ENCODE measurements around the gene LRRC8A. TPM values are rescaled to one million over a fixed set of nuclear protein-coding genes. Genes with fewer than 3 reads are reported as not detected.

The LRRC8A gene
- total RNA-seq, 1 experiment from 2014 or later = 22.0 TPM

DNA sequence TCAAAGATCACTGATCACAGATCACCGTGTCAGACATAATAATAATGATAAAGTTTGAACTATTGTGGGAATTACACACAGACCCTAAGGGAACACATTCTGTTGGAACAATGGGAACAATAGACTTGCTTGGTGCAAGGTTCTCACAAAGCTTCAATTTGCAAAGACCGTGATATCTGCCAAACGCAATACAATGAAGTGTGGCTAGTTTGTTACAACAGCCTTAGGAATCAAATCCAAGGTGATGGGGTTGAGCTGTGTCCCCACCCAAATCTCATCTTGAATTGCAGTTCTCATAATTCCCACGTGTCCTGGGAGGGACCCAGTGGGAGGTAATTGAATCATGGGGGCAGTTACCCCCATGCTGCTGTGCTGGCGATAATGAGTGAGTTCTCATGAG lies 21.0 kb upstream of the LRRC8A start:
- no peak for TF ChIP-seq CBX3 (IDR thresholded peaks at IDR 0.05; ENCODE audit: low read depth)
- no peak for TF ChIP-seq ELF1 (IDR thresholded peaks at IDR 0.05; ENCODE audit: borderline replicate concordance, low read depth)
- TF ChIP-seq, protein P1, sequence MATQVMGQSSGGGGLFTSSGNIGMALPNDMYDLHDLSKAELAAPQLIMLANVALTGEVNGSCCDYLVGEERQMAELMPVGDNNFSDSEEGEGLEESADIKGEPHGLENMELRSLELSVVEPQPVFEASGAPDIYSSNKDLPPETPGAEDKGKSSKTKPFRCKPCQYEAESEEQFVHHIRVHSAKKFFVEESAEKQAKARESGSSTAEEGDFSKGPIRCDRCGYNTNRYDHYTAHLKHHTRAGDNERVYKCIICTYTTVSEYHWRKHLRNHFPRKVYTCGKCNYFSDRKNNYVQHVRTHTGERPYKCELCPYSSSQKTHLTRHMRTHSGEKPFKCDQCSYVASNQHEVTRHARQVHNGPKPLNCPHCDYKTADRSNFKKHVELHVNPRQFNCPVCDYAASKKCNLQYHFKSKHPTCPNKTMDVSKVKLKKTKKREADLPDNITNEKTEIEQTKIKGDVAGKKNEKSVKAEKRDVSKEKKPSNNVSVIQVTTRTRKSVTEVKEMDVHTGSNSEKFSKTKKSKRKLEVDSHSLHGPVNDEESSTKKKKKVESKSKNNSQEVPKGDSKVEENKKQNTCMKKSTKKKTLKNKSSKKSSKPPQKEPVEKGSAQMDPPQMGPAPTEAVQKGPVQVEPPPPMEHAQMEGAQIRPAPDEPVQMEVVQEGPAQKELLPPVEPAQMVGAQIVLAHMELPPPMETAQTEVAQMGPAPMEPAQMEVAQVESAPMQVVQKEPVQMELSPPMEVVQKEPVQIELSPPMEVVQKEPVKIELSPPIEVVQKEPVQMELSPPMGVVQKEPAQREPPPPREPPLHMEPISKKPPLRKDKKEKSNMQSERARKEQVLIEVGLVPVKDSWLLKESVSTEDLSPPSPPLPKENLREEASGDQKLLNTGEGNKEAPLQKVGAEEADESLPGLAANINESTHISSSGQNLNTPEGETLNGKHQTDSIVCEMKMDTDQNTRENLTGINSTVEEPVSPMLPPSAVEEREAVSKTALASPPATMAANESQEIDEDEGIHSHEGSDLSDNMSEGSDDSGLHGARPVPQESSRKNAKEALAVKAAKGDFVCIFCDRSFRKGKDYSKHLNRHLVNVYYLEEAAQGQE (IDR thresholded peaks at IDR 0.05; ENCODE audit: low read depth) = no peak
- no peak for TF ChIP-seq POLR2A (IDR thresholded peaks at IDR 0.05; ENCODE audit: borderline replicate concordance, extremely low read depth, insufficient read depth, insufficient read length)
- no peak for TF ChIP-seq FOSL1 (IDR thresholded peaks at IDR 0.05; ENCODE audit: low read depth)
- TF ChIP-seq ZFX (IDR thresholded peaks at IDR 0.05) = no peak
- TF ChIP-seq, protein P2, sequence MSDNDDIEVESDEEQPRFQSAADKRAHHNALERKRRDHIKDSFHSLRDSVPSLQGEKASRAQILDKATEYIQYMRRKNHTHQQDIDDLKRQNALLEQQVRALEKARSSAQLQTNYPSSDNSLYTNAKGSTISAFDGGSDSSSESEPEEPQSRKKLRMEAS (IDR thresholded peaks at IDR 0.05) = no peak
- no peak for TF ChIP-seq EZH2phosphoT487 (IDR thresholded peaks at IDR 0.05; ENCODE audit: borderline replicate concordance)
- no peak for TF ChIP-seq ZNF274 (IDR thresholded peaks at IDR 0.05; ENCODE audit: low read depth, low read length)
- TF ChIP-seq, protein P3, sequence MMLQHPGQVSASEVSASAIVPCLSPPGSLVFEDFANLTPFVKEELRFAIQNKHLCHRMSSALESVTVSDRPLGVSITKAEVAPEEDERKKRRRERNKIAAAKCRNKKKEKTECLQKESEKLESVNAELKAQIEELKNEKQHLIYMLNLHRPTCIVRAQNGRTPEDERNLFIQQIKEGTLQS (IDR thresholded peaks at IDR 0.05) = no peak
- no peak for TF ChIP-seq EZH2 (IDR thresholded peaks at IDR 0.05)
- TF ChIP-seq SIN3A (IDR thresholded peaks at IDR 0.05; ENCODE audit: low read depth) = no peak
- no peak for TF ChIP-seq EGR1 (IDR thresholded peaks at IDR 0.05; ENCODE audit: low read depth)
- TF ChIP-seq JUND (IDR thresholded peaks at IDR 0.05) = no peak
- TF ChIP-seq TCF7L2 (IDR thresholded peaks at IDR 0.05; ENCODE audit: borderline replicate concordance, extremely low read depth, insufficient read depth, insufficient read length) = no peak
- TF ChIP-seq, protein P4, sequence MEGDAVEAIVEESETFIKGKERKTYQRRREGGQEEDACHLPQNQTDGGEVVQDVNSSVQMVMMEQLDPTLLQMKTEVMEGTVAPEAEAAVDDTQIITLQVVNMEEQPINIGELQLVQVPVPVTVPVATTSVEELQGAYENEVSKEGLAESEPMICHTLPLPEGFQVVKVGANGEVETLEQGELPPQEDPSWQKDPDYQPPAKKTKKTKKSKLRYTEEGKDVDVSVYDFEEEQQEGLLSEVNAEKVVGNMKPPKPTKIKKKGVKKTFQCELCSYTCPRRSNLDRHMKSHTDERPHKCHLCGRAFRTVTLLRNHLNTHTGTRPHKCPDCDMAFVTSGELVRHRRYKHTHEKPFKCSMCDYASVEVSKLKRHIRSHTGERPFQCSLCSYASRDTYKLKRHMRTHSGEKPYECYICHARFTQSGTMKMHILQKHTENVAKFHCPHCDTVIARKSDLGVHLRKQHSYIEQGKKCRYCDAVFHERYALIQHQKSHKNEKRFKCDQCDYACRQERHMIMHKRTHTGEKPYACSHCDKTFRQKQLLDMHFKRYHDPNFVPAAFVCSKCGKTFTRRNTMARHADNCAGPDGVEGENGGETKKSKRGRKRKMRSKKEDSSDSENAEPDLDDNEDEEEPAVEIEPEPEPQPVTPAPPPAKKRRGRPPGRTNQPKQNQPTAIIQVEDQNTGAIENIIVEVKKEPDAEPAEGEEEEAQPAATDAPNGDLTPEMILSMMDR (IDR thresholded peaks at IDR 0.05 in 2 of 3, conservative IDR thresholded peaks at IDR 0.05 in 1 of 3; ENCODE audit: borderline replicate concordance in 1 of 3, insufficient read depth in 1 of 3, low read depth in 2 of 3, low read length in 2 of 3) = no peak
- TF ChIP-seq YY1 (IDR thresholded peaks at IDR 0.05; ENCODE audit: extremely low read depth, insufficient replicate concordance, low read depth, low read length) = no peak
- no peak for TF ChIP-seq CEBPB (IDR thresholded peaks at IDR 0.05; ENCODE audit: low read depth)
- no peak for TF ChIP-seq RAD21 (IDR thresholded peaks at IDR 0.05; ENCODE audit: low read depth)
- ATAC-seq = no peak
- no peak overlapping the region for H2AFZ ChIP-seq (ENCODE audit: low read depth, low read length, poor library complexity, severe bottlenecking)
- ChIA-PET CTCF (interaction anchor here (0.9 to 1.3 kb wide), 2 partner anchors 15 to 19 kb away, joined by 3 to 4 read pairs; no protein-coding TSS in a partner anchor), RAD21 (ENCODE audit: low non-redundant PET in 1 of 2, low total read pairs in 2 of 2, uncharacterized antibody in 2 of 2, unreplicated experiment in 2 of 2) (no interaction called here), POLR2A (no interaction called here)
- no peak overlapping the region for H3K4me2 ChIP-seq (ENCODE audit: low read length)
- H3K79me2 ChIP-seq (ENCODE audit: insufficient read depth, low read length) = no peaks in the 10 kb centered on the region
- intact Hi-C loops (cut with micrococcal nuclease) = no loop called here
- H3K4me1 ChIP-seq (ENCODE audit: control insufficient read depth in 1 of 2, insufficient read depth in 2 of 2, low read length in 2 of 2) = peaks cover 2 to 7% of the 10 kb centered on the region in 2 experiments; a peak in 3 of 4 replicates
- no TSS peak for BruUV-seq (replicated peaks)
- no peak overlapping the region for H3K9ac ChIP-seq (ENCODE audit: low read length)
- H3K9me2 ChIP-seq (ENCODE audit: insufficient read depth) = no peaks in the 10 kb centered on the region
- H4K20me1 ChIP-seq (ENCODE audit: insufficient read depth) = no peaks in the 10 kb centered on the region
- DNase-seq (ENCODE audit: low read depth, low spot score) = no peak
- no peaks in the 10 kb centered on the region for H3K36me3 ChIP-seq (ENCODE audit: control insufficient read depth in 1 of 2, insufficient read depth in 2 of 2, low read length in 2 of 2)
- no peak overlapping the region for H3K4me3 ChIP-seq (replicated peaks in 1 of 2; ENCODE audit: low read depth in 1 of 2, low read length in 2 of 2)
- H3K27ac ChIP-seq (ENCODE audit: low read depth, low read length) = no peak overlapping the region
- no peaks in the 10 kb centered on the region for H3K27me3 ChIP-seq (ENCODE audit: insufficient read depth, low read length)
- H3K9me3 ChIP-seq (ENCODE audit: control insufficient read depth in 1 of 2, insufficient read depth in 1 of 2, low read depth in 1 of 2, low read length in 2 of 2) = no peaks in the 10 kb centered on the region
